GM19239 (cell line): ENCODE results near the gene G6PC3.
A peak's percentile ranks its signal among the peaks of the same experiment; 100 is the strongest.
"Not testable (repeated sequence)": the region's sequence is repeated elsewhere in the genome, so short reads cannot be mapped to it uniquely, and the experiment has no call there.

ENCODE experiments used
- DNase-seq: peaks from one replicate; pipeline ENCODE4 v3.0.0; 2011; ENCODE audit warnings: low spot score; ENCODE audit not compliant: insufficient read length
- FAIRE-seq: peaks from 2 replicates; lab custom pipeline; 2011; peaks lifted over from hg19 to GRCh38; lab: Jason Lieb, UNC

G6PC3 gene

GRCh38 chr17:44119798-44120197 is 49.3 kb downstream of the G6PC3 start:
- DNase-seq: no peak
- FAIRE-seq: no peak

GRCh38 chr17:44120281-44120680 is 49.7 kb downstream of the G6PC3 start:
- not testable (repeated sequence) for FAIRE-seq, DNase-seq

- FAIRE-seq (no peak), DNase-seq (no peak)
Measured at GRCh38 chr17:44120851-44121605, 50.5 kb downstream of the G6PC3 start.

GRCh38 chr17:44121997-44122815 is 51.7 kb downstream of the G6PC3 start:
- no peak for FAIRE-seq
- DNase-seq: no peak

- DNase-seq: no peak
- no peak for FAIRE-seq
Measured at GRCh38 chr17:44122816-44123355, 52.4 kb downstream of the G6PC3 start.

- FAIRE-seq: no peak
Measured at GRCh38 chr17:44123356-44124117, 53.0 kb downstream of the G6PC3 start, which contains the start of gene HDAC5. Gene HDAC5, minus strand, starts transcription at chr17:44123641. Its CDS starts 6,126 bp downstream, at chr17:44117515.

GRCh38 chr17:44124118-44124438 is 53.5 kb downstream of the G6PC3 start:
- FAIRE-seq (peak; percentile 82), DNase-seq (no peak)

More at GRCh38 chr17:44123356-44124117, 53.0 kb downstream of the G6PC3 start, which contains the start of gene HDAC5:
- peak; percentile 96 for DNase-seq
